SH-SY5Y (cell line): ENCODE data around the gene TRMT11.

ENCODE experiments used
- GATA2 ChIP-seq: IDR thresholded peaks from 2 replicates; pipeline ENCODE4 v1.6.1; 2011; ENCODE audit warnings: mild to moderate bottlenecking, low read depth, low read length
- GATA3 ChIP-seq: IDR thresholded peaks from 2 replicates; pipeline ENCODE4 v1.6.1; 2011; ENCODE audit warnings: low read depth, mild to moderate bottlenecking, low read length, moderate library complexity

GRCh38 chr6:125995972-125996580 is 9.7 kb downstream of the TRMT11 start:
- TF ChIP-seq GATA2 (no peak), GATA3 (no peak)
